Measurements from ENCODE around the gene ACADS. TPM values are rescaled to one million over a fixed set of nuclear protein-coding genes. Genes with fewer than 3 reads are reported as not detected.

Gene ACADS
- total and polyA plus RNA-seq, 8 donors = 16.5 to 313 (median 38.7) TPM

- TF ChIP-seq POLR2A (IDR thresholded peaks at IDR 0.05) (no peak), POLR2AphosphoS5 (IDR thresholded peaks at IDR 0.05) (no peak), CTCF (IDR thresholded peaks at IDR 0.05) (no peak), EP300 (IDR thresholded peaks at IDR 0.05) (no peak)
- Histone ChIP-seq H3K27ac (no peak overlapping the region), H3K9me3 (no peaks in the 10 kb centered on the region), H3K4me1 (no peaks in the 10 kb centered on the region), H3K27me3 (no peaks in the 10 kb centered on the region), H3K36me3 (no peaks in the 10 kb centered on the region), H3K4me3 (no peak overlapping the region)
- WGBS, 5 donors = 68 to 75% (median 73%) methylated on average over 5 of the region's 5 CpGs
- intact Hi-C loops (cut with DNase I; ENCODE audit: low total_unique reads) = no loop called here
- DNase-seq = no peak
Measured at GRCh38 chr12:120749256-120749655, 23.6 kb downstream of the ACADS start.

GRCh38 chr12:120750806-120751205 lies 25.2 kb downstream of the ACADS start:
- H3K4me3 ChIP-seq = no peak overlapping the region
- TF ChIP-seq EP300 (IDR thresholded peaks at IDR 0.05) (no peak), POLR2A (IDR thresholded peaks at IDR 0.05) (no peak), POLR2AphosphoS5 (IDR thresholded peaks at IDR 0.05) (no peak), CTCF (IDR thresholded peaks at IDR 0.05) (no peak)
- no peak for DNase-seq
- H3K36me3 ChIP-seq = no peaks in the 10 kb centered on the region
- H3K27me3 ChIP-seq = no peaks in the 10 kb centered on the region
- intact Hi-C loops (cut with DNase I; ENCODE audit: low total_unique reads) = no loop called here
- WGBS, 5 donors = 94 to 97% (median 96%) methylated on average over 5 of the region's 5 CpGs
- no peak overlapping the region for H3K27ac ChIP-seq
- H3K9me3 ChIP-seq = peaks cover 0 to 10% (median 5%) of the 10 kb centered on the region in 4 donors
- no peaks in the 10 kb centered on the region for H3K4me1 ChIP-seq

GRCh38 chr12:120751389-120751788 lies 25.8 kb downstream of the ACADS start:
- TF ChIP-seq CTCF (IDR thresholded peaks at IDR 0.05) (no peak), EP300 (IDR thresholded peaks at IDR 0.05) (no peak), POLR2A (IDR thresholded peaks at IDR 0.05) (no peak), POLR2AphosphoS5 (IDR thresholded peaks at IDR 0.05) (no peak)
- H3K27me3 ChIP-seq = no peaks in the 10 kb centered on the region

GRCh38 chr12:120754792-120755191 lies 29.2 kb downstream of the ACADS start:
- peaks cover 0 to 10% (median 5%) of the 10 kb centered on the region in 4 donors for H3K9me3 ChIP-seq
- TF ChIP-seq EP300 (IDR thresholded peaks at IDR 0.05) (no peak), POLR2A (IDR thresholded peaks at IDR 0.05) (no peak), CTCF (IDR thresholded peaks at IDR 0.05) (no peak), POLR2AphosphoS5 (IDR thresholded peaks at IDR 0.05) (no peak)
- DNase-seq = no peak
- peaks cover 0 to 6% (median 1%) of the 10 kb centered on the region in 4 donors for H3K36me3 ChIP-seq
- H3K4me1 ChIP-seq = no peaks in the 10 kb centered on the region
- H3K27me3 ChIP-seq = no peaks in the 10 kb centered on the region
- intact Hi-C loops (cut with DNase I; ENCODE audit: low total_unique reads) = no loop called here
- no peak overlapping the region for H3K27ac ChIP-seq
- H3K4me3 ChIP-seq = no peak overlapping the region

More at GRCh38 chr12:120751389-120751788, 25.8 kb downstream of the ACADS start:
- no peak overlapping the region for H3K27ac ChIP-seq
- intact Hi-C loops (cut with DNase I; ENCODE audit: low total_unique reads) = no loop called here
- DNase-seq = no peak
- H3K4me1 ChIP-seq = no peaks in the 10 kb centered on the region
- peaks cover 0 to 10% (median 5%) of the 10 kb centered on the region in 4 donors for H3K9me3 ChIP-seq
- H3K36me3 ChIP-seq = no peaks in the 10 kb centered on the region
- no peak overlapping the region for H3K4me3 ChIP-seq
- 93 to 98% (median 95%) methylated on average over 9 of the region's 9 CpGs for WGBS, 5 donors

All from stomach (tissue), 9 donors.